Measurements from ENCODE around the gene GON4L.
"Not testable (repeated sequence)": the region's sequence is repeated elsewhere in the genome, so short reads cannot be mapped to it uniquely, and the experiment has no call there.

Gene GON4L, protein sequence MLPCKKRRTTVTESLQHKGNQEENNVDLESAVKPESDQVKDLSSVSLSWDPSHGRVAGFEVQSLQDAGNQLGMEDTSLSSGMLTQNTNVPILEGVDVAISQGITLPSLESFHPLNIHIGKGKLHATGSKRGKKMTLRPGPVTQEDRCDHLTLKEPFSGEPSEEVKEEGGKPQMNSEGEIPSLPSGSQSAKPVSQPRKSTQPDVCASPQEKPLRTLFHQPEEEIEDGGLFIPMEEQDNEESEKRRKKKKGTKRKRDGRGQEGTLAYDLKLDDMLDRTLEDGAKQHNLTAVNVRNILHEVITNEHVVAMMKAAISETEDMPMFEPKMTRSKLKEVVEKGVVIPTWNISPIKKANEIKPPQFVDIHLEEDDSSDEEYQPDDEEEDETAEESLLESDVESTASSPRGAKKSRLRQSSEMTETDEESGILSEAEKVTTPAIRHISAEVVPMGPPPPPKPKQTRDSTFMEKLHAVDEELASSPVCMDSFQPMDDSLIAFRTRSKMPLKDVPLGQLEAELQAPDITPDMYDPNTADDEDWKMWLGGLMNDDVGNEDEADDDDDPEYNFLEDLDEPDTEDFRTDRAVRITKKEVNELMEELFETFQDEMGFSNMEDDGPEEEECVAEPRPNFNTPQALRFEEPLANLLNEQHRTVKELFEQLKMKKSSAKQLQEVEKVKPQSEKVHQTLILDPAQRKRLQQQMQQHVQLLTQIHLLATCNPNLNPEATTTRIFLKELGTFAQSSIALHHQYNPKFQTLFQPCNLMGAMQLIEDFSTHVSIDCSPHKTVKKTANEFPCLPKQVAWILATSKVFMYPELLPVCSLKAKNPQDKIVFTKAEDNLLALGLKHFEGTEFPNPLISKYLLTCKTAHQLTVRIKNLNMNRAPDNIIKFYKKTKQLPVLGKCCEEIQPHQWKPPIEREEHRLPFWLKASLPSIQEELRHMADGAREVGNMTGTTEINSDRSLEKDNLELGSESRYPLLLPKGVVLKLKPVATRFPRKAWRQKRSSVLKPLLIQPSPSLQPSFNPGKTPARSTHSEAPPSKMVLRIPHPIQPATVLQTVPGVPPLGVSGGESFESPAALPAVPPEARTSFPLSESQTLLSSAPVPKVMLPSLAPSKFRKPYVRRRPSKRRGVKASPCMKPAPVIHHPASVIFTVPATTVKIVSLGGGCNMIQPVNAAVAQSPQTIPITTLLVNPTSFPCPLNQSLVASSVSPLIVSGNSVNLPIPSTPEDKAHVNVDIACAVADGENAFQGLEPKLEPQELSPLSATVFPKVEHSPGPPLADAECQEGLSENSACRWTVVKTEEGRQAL (N-terminal part only)

GRCh38 chr1:155856975-155857930 is at the start of gene GON4L:
GON4L (minus strand) TSS chr1:155857214; CDS start chr1:155853780, 3,434 bp downstream.
- in situ Hi-C loops (cut with HindIII; ENCODE audit: low sequenced_read_pairs), result no loop called here

DNA sequence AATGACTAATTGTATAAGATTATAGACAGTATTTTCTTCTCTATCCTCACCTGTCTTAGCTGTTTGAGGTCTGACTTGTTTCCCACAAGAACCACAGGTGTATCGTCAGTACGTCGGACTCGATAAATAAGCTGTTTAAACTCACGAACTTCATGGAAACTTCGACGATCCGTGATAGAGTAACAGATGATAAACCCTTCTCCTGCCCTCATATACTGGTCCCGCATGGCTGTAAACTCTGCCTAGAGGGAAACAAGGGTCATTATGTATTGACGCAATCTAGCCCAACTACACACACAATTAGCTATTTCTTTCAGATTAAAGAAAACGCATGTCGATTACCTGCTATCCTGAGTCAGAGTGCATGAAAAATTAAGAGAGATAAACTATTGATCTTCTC is 47.2 kb upstream of the GON4L start:
- in situ Hi-C loops (cut with HindIII; ENCODE audit: low sequenced_read_pairs), result no loop called here

- in situ Hi-C loops (cut with HindIII; ENCODE audit: low sequenced_read_pairs), result no loop called here
Observed at GRCh38 chr1:155900161-155900560, 43.1 kb upstream of the GON4L start.

DNA sequence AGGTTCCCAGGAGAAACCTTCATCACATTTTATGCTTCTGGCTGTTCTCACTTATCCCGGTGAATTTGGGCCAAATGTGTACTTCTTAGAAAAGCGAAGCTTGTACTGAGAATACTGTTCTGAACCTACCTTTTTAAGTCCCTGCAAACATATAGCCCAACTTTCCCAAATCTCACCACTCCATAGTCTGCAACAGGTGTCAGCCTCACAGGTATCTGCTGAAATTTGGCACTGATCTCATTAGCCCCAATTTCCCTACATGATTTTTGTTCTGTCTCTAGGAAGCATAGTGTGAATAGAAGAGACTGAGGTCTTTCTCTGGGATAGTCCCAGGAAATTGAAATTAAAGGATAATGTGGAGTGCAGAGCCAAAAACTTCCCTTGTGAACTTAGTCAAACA is 42.7 kb upstream of the GON4L start:
- in situ Hi-C loops (cut with HindIII; ENCODE audit: low sequenced_read_pairs), result no loop called here

DNA sequence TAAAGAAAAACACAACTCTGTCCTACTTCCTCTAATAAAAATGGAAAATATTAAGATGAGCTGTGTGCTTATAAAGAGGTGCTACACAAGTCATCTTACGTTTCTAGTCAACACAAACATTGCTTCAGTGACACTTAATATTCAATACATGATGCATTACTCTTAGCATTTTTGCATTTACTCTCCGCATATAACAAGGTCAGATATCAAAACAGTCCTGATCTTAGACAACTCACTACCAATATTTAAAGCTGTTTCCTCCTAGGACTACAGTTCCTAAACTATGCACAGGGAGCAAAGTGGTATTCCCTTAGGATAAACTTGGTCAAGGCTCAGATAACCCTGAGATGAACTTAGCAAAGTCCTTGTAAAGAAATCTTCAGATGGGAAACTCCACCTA is 41.9 kb upstream of the GON4L start:
- in situ Hi-C loops (cut with HindIII; ENCODE audit: low sequenced_read_pairs), result no loop called here

DNA sequence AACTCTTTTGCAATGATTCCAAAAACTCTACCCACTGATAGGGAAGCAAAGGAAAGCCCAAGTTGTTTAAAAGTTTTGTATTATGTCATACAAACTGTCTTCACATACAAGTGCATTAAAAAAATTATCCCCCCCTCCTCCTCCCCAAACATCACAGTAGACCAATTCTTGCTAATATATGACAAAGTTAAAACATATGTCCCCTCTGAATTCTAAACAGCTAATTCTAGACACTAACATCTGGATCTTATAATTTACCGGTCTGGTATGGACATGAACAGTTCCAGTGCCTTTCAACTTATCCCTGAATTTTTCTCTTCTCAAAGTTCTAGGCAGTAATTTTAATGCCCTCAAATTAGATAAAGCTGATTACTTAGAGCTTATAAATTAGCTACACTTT is 40.7 kb upstream of the GON4L start:
- in situ Hi-C loops (cut with HindIII; ENCODE audit: low sequenced_read_pairs), result no loop called here

DNA sequence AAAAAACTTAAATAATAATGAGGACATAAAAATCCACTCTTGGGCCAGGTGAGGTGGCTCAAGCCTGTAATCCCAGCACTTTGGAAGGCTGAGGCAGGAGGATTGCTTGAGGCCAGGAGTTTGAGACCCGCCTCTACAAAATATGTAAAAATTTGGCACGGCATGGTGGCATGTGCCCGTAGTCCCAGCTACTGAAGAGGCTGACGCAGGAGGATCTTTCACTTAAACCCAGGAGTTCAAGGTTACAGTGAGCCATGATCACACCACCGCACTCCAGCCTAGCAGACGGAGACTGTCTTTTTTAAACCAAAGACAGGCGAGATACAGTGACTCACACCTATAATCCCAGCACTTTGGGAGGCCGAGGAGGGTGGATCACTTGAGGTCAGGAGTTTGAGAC is 39.5 kb upstream of the GON4L start:
- in situ Hi-C loops (cut with HindIII; ENCODE audit: low sequenced_read_pairs), result not testable (repeated sequence)

GRCh38 chr1:155895617-155896016 is 38.6 kb upstream of the GON4L start:
- in situ Hi-C loops (cut with HindIII; ENCODE audit: low sequenced_read_pairs), result not testable (repeated sequence)

GRCh38 chr1:155893389-155894142 is 36.6 kb upstream of the GON4L start:
- in situ Hi-C loops (cut with HindIII; ENCODE audit: low sequenced_read_pairs), result no loop called here

- in situ Hi-C loops (cut with HindIII; ENCODE audit: low sequenced_read_pairs), result no loop called here
Observed at GRCh38 chr1:155892796-155893195, 35.8 kb upstream of the GON4L start.

- in situ Hi-C loops (cut with HindIII; ENCODE audit: low sequenced_read_pairs), result no loop called here
Observed at GRCh38 chr1:155890251-155890650, 33.2 kb upstream of the GON4L start.

- in situ Hi-C loops (cut with HindIII; ENCODE audit: low sequenced_read_pairs), result no loop called here
Observed at GRCh38 chr1:155889566-155889965, 32.6 kb upstream of the GON4L start.

GRCh38 chr1:155888481-155888880 is 31.5 kb upstream of the GON4L start:
- in situ Hi-C loops (cut with HindIII; ENCODE audit: low sequenced_read_pairs), result no loop called here

- in situ Hi-C loops (cut with HindIII; ENCODE audit: low sequenced_read_pairs), result no loop called here
Observed at GRCh38 chr1:155884982-155885381, 28.0 kb upstream of the GON4L start.

GRCh38 chr1:155884031-155884960 is 27.3 kb upstream of the GON4L start:
- in situ Hi-C loops (cut with HindIII; ENCODE audit: low sequenced_read_pairs), result no loop called here

DNA sequence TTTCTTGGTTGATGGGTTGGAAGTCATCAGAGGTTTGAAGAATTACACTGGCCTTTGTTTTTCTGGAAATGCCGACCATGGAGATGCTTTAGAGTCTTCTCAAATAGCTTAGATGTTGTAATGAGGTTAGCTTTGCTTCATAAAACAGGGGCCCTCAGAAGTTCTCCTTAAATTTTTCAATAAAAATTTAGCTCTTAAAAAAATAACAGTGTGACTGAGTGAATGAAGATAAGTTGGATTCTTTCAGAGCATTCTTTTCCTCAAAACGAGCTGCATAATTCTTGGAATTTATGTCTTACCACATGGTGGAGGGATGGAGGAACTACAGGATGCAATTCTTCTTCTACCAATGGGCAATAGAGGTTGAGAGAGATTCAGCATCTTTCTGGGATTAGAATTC is 25.8 kb upstream of the GON4L start:
- in situ Hi-C loops (cut with HindIII; ENCODE audit: low sequenced_read_pairs), result no loop called here

DNA sequence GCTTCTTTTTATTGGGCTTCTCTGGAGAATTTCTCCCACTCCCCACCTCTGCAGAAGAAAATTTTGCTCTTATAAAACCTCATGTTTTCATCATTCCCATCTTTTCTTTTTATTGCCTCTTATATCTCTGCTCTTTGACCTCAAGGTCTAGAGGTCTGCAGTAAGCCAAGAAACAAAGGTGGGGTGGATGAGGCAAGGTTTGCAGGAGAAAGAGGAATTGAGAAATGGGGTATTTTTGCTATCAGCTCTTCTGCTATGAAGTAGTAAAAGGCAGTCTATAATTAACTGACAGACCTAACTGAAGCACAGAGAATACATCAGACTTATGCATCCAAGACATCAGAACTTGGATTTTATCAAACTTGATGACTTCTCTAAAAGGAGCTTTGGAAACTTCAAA is 25.2 kb upstream of the GON4L start:
- in situ Hi-C loops (cut with HindIII; ENCODE audit: low sequenced_read_pairs), result no loop called here

- in situ Hi-C loops (cut with HindIII; ENCODE audit: low sequenced_read_pairs), result no loop called here
Observed at GRCh38 chr1:155880950-155881349, 23.9 kb upstream of the GON4L start.
